ENCODE results near the gene CPED1.
"Not testable (repeated sequence)": the region's sequence is repeated elsewhere in the genome, so short reads cannot be mapped to it uniquely, and the experiment has no call there.

Gene CPED1

DNA sequence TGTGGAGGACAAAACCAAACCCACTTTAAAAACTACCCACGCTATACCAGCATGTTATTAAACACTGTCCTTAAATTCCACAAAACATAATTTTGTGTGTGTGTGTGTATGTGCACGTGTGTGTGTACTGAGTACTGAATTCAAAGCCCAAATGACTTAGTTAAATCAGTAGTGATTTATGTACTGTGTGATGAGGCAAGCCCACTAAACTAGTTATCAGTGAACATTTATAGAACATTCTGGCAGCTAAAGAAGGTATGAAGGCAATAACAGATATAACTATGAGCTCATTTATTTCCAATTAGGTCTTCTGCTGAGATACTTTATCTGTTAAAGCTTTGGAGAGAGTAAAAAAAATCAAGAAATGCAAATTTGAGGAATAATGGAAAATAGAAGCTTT is 115.1 kb downstream of the CPED1 start:
- DNase-seq, result no peak

DNA sequence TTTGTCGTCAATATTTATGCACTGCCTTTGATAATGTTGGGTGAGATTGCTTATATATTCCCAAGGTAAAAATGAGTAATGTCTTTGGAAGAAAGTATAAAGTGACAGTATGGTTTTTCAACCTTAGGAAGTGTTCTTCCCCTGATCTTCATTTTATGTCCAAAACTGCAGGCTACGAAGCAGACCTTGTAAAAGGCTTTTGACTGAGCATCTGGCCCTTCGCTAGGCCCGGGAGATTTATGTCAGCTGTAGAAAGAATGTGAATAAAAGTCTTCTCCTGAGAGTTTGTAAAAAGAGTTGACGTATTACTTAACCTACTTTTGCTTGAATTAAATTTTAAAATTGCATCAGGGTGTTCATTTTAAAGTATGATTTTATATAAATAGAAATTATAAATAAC is 116.8 kb downstream of the CPED1 start:
- no peak for DNase-seq

DNA sequence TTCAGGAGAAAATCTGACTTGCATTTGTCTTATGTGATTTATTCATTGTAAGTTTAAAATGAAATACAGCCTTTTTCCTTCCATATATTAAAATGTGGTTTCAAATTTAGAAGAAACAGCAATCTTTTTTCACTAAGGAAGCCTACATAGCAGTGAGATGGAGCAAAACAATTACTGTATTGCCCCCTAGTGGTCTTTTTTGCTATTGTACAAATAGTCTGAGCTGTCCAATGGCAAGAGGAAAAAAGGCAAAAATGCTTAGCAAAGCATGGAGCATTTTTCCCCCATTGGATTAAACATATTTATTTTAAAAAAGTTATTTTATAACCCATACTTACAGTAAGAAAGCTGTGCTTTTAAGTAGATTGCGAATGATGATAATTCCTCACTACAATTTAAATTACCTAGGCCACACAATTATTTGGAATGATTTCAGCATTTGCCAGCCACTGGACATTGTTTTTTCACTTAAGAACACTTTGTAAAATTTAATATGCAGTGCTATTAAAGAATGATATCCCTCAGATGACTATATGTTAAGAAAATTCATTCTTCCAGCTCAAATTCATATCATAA is 119.5 kb downstream of the CPED1 start:
- DNase-seq, result peak; percentile 13

DNA sequence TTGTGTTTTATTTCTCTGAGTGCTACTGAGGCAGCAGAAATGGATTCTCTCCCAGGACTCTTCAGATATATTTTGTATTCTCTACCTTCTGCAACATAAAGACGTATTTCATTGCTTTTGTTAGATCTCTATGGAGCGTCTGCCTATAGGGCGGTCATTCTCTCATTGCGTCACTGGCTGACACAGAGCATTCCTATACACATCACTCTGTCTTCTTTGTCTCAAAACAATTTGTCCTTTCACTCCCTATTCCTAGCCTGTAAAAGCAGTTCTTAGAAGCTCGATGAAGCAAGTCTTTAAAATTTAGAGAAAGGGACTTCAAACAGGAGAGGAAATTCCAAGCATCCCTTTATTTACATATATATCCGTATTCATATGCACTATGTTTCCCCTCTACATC is 120.6 kb downstream of the CPED1 start:
- no peak for DNase-seq

DNA sequence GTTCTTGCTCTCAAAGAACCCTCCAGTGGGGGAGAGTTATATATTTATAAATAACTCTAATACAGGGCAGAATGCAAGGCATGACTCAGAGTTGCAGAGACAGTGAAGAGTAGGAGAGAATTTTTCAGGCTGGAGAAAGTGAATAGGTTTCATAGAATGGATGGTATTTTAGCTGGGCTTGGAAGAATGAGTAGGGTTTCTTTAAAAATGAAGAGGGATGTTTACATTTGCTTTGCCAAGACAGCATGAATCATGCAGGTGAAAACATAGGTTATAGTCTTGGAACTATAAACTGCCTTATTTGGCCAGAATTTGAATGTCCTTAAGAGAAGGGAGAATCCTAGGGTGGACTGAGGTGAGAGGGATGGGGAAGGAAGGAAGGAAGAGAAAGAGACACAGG is 124.8 kb downstream of the CPED1 start:
- DNase-seq, result no peak

DNA sequence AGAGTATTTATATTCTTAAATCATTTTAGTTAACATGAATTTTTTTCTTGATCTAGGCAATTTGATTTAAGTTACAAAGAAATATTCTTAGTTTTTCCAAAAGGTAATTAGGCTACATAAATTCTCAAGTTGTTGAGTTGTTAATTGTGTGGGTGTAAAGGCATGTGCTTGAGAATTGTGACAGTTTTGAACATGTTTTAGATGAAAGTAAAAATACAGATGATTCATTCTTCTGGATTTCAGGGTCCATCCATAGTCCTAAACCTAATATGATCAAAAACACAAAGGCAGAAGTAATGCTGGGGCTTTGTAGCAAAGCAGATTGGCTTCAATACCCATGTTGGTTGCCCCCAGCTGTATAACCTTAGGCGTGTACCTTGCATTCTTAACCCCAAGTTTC is 127.9 kb downstream of the CPED1 start:
- no peak for DNase-seq

DNA sequence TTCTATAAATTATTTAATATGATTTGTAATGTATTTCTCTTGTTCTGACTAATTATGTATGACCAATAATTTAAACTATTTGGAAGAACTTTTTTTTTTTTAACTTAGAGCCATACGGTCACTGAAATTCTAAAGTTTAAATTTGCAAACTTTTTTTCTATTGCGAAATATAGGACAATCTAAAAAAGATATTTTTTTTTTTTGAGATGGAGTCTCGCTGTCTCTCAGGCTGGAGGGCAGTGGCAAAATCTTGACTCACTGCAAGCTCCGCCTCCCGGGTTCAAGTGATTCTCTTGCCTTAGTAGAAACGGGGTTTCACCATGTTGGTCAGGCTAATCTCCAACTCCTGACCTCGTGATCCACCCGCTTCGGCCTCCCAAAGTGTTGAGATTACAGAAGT is 130.5 kb downstream of the CPED1 start:
- DNase-seq, result no peak

DNA sequence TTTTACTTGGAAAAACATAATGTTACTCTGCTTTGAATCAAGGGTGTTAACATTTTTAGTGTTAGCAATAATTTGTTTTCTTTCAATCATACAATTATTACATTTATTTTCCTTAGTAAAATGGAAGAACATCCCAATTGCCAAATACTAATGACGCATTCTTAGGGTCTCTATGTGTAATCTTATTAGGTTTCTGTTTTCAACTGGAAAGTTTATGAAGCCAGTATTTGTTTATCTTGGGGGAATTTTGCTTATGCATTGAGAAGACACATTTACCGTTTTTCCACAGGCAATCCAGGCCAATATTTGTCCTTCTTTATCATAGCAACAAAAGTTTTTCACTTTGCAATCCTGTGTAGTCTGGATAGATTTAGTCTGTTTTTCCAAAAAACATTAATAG is 134.5 kb downstream of the CPED1 start:
- DNase-seq, result no peak

DNA sequence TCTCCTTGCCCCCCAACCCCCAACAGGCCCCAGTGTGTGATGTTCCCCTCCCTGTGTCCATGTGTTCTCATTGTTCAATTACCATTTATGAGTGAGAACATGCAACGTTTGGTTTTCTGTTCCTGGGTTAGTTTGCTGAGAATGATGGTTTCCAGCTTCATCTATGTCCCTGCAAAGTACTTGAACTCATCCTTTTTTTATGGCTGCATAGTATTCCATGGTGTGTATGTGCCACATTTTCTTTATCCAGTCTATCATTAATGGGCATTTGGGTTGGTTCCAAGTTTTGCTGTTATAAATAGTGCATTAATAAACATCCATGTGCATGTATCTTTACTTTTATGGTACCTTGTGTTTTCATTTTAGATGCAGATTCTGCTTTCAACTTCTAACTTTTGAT is 136.9 kb downstream of the CPED1 start:
- not testable (repeated sequence) for DNase-seq

DNA sequence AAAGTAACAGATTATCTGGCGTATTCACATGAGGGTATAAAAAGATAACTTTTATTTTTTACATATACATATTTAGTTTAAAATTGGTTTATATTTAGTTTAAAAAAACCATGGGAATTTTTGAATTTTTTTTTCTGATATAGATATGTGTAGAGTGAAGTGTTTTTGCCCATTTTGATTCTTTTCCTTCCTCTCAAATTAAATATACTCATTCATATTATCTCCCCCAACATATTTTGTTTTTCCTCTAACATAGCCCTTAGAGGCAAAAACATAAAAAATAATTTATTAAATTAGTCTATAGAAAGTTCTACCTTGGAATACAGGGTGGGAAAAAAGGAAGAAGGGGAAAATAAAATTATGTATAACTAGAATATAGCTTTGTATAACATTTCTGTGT is 137.7 kb downstream of the CPED1 start:
- DNase-seq, result no peak

DNA sequence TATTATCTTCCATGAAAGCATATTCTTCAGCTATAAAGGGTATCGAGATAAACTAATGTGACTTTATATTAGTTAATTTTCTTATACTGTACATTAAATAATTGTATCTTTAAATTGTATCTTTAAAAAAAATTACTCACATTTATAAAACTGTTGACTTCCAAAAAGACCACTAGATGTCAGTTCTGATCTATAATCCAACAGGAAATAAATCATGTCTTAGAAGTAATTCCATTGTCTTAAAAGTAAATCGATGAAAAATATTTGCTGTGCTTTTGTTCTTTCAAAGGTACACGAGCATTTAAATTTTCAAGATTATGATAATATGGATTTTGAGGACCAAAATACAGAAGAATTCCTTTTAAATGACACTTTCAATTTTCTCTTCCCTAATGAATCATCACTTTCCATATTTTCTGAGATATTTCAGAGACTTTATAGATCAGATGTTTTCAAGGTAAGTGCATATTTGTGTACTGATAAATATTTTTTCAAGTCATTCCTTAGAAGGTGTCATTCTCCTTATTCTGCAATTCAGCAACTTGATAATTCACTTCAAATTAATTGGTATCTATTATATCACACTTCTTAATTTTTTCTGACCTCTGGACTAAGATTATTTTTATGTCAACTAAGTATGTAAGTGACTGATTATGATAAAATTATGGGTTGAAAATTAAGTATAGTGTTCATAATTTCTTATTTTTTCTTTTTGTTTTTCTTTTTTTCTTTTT is 138.5 kb downstream of the CPED1 start:
- DNase-seq, result no peak

DNA sequence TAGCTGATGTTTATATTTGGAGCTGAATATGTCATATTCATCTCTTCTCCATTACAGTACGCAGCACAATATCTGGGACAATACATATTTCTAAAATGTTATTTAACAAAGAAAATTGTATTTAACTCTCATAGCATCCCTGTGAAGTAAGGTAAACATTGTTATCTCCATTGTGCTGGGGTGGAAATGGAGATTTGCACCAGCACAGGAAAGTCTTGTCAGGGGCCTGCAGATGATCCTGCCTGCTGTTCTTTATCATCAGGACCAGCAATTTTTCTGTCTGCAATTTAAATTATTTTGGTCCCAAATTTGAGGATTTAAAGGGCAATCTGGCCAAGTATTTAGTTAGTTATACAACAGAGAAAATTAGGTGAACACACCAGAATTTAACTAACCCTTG is 144.4 kb downstream of the CPED1 start:
- DNase-seq, result no peak

DNA sequence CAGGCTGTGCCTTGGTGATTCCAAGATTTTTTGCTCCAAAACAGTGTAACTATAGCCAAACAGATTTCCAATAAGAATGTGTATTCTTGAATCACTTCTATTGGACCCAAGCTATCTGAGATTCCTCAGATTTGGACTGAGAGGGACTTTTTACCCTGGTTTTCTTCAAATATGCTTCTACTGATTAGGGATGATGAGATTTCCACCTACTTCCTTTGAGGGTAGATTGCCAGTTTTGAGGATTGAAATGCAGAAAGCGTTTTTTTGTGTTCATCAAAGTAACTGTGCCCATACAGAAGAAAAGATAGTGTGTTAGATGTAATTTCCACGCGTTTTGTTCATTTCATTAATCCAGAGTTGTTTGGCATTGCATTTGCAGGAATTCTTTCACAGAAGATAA is 144.9 kb downstream of the CPED1 start:
- no peak for DNase-seq

DNA sequence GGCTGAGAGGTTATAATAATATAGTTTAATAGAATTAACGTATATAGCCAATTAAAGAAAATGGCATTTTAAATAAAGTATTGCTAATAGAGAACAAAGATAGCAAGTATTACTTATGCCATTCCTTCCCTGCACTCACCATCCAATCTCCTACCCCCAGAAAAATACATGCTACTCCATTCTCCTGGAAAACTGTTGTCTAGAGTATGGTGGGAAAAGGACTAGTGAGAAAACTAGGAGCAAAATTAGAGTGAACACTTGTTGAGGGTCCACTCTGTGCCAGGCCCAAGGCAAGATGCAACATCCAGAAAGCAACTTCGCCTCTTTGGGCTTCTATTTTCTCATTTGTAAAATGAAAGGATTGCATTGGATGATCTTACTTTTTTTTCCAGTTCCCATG is 149.1 kb downstream of the CPED1 start:
- DNase-seq, result no peak

DNA sequence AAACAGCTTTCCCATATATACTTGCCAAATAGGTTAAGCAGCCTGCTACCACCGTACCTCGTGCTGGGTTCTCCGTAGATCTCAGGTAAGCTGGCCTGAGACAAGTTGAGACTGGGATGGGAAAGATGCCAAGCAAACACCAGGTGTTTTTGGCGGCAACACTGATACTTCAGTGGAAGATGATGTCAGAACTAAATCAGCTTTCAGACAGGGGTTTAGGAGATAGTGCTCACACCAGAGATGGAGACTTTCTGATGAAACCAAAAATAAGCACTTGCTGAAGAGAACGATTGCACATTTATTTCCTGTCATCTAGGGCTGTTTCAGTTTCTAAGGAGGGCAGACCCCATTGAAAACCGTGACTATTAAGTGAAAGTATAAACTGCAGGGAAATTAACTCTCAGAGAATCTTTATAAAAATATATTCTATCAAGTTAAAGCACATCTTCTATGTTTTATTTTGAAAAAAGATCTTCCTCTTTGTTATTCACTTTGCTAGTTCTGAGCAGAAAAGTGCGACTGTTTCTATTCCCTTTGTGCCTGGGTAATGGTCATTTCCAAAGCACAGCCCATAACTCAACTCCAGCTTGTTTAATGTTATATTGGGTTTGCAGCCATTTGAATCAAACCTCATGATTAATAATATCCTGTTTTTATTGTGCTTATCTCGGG is 149.9 kb downstream of the CPED1 start:
- DNase-seq, result no peak

DNA sequence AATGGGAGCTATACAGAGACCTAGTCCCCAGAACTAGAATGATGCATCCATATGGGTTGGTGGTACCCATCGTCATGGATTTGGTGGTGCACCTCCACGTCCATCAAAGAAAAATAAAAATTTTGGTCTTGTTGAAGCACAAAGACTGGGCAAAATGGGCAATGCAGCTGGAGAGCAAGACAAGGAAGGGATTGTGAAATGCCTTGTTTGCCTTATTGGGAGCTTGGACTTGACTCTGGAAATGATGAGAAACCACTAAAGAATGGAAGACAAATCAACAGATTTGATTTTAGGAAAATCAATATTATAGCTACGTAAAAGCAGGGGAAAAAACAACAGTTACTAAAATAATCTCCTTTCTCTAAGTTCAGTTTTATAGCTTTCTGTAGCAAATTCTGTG is 150.9 kb downstream of the CPED1 start:
- DNase-seq, result no peak

DNA sequence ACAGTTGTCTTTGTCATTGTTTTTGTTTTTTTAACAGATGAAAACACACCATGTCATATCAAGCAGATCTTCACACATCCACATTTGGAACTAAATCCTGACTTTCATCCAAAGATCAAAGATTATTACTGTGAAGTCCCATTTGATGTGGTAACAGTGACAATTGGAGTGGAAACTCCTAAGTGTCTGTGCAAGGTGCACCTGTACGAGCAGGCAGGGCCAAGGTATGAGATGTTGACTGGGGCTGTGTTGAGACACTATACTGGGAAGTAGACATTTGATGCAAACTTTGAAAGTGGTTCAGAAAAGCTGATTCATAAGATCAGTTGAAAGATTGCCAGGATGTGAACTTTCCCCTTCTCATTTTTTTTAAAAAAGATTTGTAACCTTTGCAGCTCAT is 152.3 kb downstream of the CPED1 start:
- no peak for DNase-seq

DNA sequence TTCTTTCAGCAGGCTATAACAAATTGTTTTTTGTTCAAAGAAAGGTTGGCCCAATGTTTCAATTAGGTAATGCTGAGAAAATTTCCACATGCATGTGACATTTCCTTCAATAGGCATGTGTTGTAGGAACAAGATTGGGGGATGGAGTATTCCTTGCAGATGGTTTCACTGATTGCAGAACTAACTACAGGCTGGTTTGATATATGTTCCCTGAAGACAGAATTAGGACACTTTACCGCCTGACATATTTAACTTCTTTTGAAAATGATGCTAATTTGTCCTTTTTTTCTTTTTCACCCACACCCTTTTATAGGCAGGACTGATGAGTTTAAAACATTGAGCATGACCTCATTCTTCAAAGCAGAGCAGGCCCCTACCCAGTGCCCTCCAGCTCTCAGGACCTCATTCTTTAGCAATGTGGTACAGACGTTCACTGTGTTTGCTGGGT is 163.3 kb downstream of the CPED1 start:
- DNase-seq, result no peak

DNA sequence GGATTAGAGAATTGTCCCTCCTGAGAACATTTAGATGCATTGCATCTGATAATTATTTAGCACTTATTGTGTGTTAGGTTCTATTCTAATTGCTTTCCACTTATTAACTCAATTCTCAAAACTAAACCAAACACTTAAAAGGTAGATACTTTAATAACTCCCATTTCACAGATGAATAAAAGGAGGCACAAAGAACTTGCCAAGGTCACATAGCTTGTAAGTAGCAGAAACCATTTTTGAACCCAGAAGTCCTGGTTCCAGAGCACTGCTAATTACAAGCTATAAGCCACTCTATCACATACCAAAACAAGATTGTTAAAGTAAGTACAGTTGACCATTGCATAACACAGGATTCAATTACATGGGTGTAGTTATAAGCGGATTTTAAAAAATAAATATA is 164.9 kb downstream of the CPED1 start:
- DNase-seq, result no peak

DNA sequence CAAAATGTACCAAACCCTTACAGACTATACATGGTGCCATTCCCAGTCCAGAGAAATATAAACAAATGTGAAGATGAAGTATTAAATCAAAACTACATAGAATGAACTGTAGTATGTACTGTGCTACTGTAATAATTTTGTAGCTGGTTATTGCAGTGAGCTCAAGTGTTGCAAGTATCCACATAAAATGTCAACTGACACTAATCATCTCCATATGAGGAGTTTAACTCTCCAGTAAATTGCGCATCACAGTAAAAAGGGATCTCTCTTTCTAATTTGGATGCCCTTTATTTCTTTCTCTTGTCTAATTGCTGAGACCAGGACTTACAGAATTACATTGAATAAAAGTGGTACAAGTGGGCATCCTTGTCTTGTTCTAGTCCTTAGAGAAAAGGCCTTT is 165.5 kb downstream of the CPED1 start:
- DNase-seq, result no peak

DNA sequence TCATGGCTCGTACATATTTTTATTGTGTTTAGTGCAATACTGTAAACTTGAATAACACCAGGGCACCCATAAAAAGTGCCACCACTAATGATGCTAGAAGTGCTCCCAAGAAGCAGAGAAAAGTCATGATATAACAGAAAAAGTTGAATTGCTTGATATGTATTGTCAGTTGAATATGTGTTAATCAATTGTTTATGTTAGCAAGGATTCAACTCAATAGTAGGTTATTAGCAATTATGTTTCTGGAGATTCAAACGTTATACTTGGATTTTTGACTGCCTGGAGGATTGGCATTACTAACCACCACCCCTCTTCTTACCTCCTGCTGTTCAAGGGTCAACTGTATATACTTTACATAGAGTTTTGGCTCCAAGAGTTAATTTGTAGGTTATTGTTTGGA is 168.3 kb downstream of the CPED1 start:
- no peak for DNase-seq

DNA sequence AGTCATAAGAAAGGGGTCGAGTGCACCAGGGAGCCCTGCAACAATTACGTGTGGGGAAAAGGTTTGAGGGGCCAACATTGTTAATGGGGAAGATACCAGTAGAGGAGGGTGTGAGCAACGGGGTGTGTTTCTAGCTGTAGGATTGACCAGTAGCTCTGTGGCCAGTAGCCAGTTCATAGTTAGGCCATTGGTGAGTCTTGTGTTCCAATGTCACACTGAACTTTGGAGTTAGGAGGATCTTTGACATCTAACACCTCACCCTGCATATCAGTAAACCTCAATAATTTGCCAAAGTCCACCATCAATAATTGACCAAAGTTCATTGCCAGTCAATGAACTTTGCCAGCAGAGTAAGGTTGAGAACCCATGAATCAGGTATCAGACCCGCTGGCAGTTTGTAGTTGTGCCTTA is 168.8 kb downstream of the CPED1 start:
- no peak for DNase-seq

DNA sequence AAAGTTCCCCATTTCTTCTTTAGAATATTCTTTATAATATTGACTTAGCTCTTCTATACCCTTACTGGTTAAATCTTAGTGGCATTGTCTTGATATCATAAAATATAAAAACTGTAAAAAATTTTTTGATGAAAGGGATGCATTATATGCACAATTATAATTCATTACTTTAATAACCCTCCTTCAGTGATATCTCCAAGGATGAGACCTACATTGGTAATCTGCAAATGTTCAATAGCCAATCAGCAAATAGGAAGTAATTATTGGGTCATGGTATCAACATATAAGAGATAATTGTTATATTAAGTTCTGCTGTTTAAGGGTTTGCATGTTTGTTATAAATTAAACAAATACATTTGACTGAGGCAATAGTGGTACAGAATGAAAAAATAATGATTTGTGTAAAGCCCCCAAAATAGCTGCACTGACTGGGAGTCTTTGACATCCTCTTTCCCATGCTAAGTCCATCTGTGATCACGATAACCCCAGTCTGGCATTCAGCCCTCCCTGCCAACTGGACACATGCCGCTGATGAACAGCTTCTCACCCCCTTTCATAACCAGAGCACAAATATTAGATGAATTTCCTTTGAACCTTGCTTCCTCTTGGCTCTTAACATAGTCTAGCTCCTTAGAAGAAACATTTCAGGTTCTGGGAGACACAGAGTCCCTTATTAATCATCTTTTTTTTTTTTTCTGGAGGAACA is 169.5 kb downstream of the CPED1 start:
- DNase-seq, result no peak

DNA sequence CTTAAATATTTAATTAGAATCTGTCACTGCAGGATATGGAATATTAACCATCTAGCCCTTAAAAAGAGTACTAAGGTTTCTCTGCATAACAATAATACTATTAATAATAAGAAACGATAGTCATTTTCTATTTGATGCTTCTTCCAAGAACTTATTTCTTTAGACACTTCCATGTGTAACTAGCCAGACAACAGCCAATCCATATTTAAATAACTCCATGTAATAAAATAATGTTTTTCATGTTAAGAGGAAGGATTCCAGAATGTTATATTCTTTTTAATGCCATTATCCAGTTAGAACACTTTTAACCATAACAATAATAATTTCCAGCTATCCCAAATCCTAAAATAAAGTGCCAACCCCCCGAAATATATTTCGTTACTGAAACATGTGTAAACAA is 170.2 kb downstream of the CPED1 start:
- DNase-seq, result no peak
